ENCODE results near the gene ZDHHC15. TPM values are rescaled to one million over a fixed set of nuclear protein-coding genes. Genes with fewer than 3 reads are reported as not detected.
"Not testable (repeated sequence)": the region's sequence is repeated elsewhere in the genome, so short reads cannot be mapped to it uniquely, and the experiment has no call there.

The ZDHHC15 gene
- total and polyA plus RNA-seq, 2 of the 4 experiments (the other 2 are of a cell fraction), result not detected

DNA sequence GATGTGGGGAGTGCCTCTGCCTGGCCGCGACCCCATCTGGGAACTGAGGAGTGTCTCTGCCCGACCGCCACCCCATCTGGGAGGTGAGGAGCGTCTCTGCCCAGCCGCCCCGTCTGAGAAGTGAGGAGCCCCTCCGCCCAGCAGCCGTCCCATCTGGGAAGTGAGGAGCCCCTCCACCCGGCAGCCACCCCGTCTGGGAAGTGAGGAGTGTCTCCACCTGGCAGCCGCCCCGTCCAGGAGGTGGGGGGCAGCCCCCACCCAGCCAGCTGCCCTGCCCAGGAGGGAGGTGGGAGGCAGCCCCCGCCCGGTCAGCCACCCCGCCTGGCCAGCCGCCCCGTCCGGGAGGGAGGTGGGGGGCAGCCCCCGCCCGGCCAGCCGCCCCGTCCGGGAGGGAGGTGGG is 115.7 kb downstream of the ZDHHC15 start:
- CTCF ChIA-PET; intact Hi-C loops (cut with micrococcal nuclease); H3K56ac ChIP-seq (ENCODE audit: extremely low read depth, insufficient read depth, low read length); H2AFZ ChIP-seq (replicated peaks; ENCODE audit: low read length, poor library complexity); H3K9me1 ChIP-seq (ENCODE audit: insufficient read depth, low read length); H3K18ac ChIP-seq (ENCODE audit: low read depth, low read length); H2BK5ac ChIP-seq (ENCODE audit: low read depth, low read length, poor library complexity, severe bottlenecking); H3K4me3 ChIP-seq (ENCODE audit: insufficient read depth, low read depth, low read length); BruUV-seq (replicated peaks); H4K8ac ChIP-seq (ENCODE audit: low read depth in 2 of 2, low read length in 2 of 2); H3K4me1 ChIP-seq (ENCODE audit: control insufficient read depth, insufficient read depth, low read length); H2BK20ac ChIP-seq (ENCODE audit: low read depth, low read length); dilution Hi-C loops (cut with HindIII; ENCODE audit: low sequenced_read_pairs, unreplicated experiment); H4K20me1 ChIP-seq (ENCODE audit: insufficient read depth, low read length); H3K27me3 ChIP-seq (ENCODE audit: control insufficient read depth, insufficient read depth, low read length); H3K4ac ChIP-seq (ENCODE audit: low read depth, low read length); H2AK9ac ChIP-seq (replicated peaks; ENCODE audit: low read depth, low read length, poor library complexity); DNase-seq; POLR2A ChIA-PET (ENCODE audit: unreplicated experiment); H4K91ac ChIP-seq (ENCODE audit: insufficient read depth, low read depth, low read length); H3K9ac ChIP-seq (ENCODE audit: low read depth, low read length); H3K14ac ChIP-seq (replicated peaks; ENCODE audit: low read depth, low read length); H3K79me1 ChIP-seq (ENCODE audit: low read depth in 1 of 2, low read length in 2 of 2); H3K9me3 ChIP-seq (ENCODE audit: control insufficient read depth, insufficient read depth, low read length); H3K36me3 ChIP-seq (ENCODE audit: control insufficient read depth, insufficient read depth, low read length); H2AK5ac ChIP-seq (ENCODE audit: low read depth, low read length); H3K4me2 ChIP-seq (ENCODE audit: low read depth, low read length); H4K5ac ChIP-seq (ENCODE audit: low read depth, low read length); H3K23ac ChIP-seq (ENCODE audit: low read depth, low read length); ATAC-seq (ENCODE audit: low read depth); H2BK120ac ChIP-seq (ENCODE audit: low read depth, low read length); H3K27ac ChIP-seq (ENCODE audit: insufficient read depth, low read length); H2BK15ac ChIP-seq (ENCODE audit: low read depth, low read length); in situ Hi-C loops (cut with MboI; ENCODE audit: low sequenced_read_pairs): not testable (repeated sequence)
- WGBS, 2 experiments (ENCODE audit: extremely low coverage in 2 of 2, insufficient read length in 1 of 2), result no CpG with 5 or more reads among the region's 24 CpGs
